Measurements from ENCODE around the gene COMMD1.
"Not testable (repeated sequence)": the region's sequence is repeated elsewhere in the genome, so short reads cannot be mapped to it uniquely, and the experiment has no call there.

COMMD1 gene

GRCh38 chr2:62140426-62141141, 235.1 kb downstream of the COMMD1 start:
- DNase-seq (ENCODE audit: low read depth in 2 of 2), result no peak

GRCh38 chr2:62141142-62141740, 235.8 kb downstream of the COMMD1 start:
- no peak for DNase-seq (ENCODE audit: low read depth in 2 of 2)

GRCh38 chr2:62142054-62142453, 236.6 kb downstream of the COMMD1 start:
- DNase-seq (ENCODE audit: low read depth in 2 of 2), result no peak

- DNase-seq (ENCODE audit: low read depth in 2 of 2), result no peak
Observed at GRCh38 chr2:62143696-62144095, 238.2 kb downstream of the COMMD1 start.

- no peak for DNase-seq (ENCODE audit: low read depth in 2 of 2)
Observed at GRCh38 chr2:62144689-62145477, 239.4 kb downstream of the COMMD1 start.

GRCh38 chr2:62145478-62146100, 240.1 kb downstream of the COMMD1 start:
- DNase-seq (ENCODE audit: low read depth in 2 of 2), result no peak

GRCh38 chr2:62146790-62147189, 241.3 kb downstream of the COMMD1 start:
- DNase-seq (ENCODE audit: low read depth in 2 of 2), result not testable (repeated sequence)

- DNase-seq (ENCODE audit: low read depth in 2 of 2), result no peak
Observed at GRCh38 chr2:62147610-62148301, 242.3 kb downstream of the COMMD1 start.

GRCh38 chr2:62149708-62150107, 244.2 kb downstream of the COMMD1 start:
- no peak for DNase-seq (ENCODE audit: low read depth in 2 of 2)

GRCh38 chr2:62150597-62151305, 245.3 kb downstream of the COMMD1 start:
- DNase-seq (ENCODE audit: low read depth in 2 of 2), result no peak

GRCh38 chr2:62151306-62151638, 245.8 kb downstream of the COMMD1 start:
- no peak for DNase-seq (ENCODE audit: low read depth in 2 of 2)

GRCh38 chr2:62152000-62152399, 246.5 kb downstream of the COMMD1 start:
- DNase-seq (ENCODE audit: low read depth in 2 of 2), result no peak

GRCh38 chr2:62156861-62157496, 251.5 kb downstream of the COMMD1 start:
- DNase-seq (ENCODE audit: low read depth in 2 of 2), result no peak

- DNase-seq (ENCODE audit: low read depth in 2 of 2), result no peak
Observed at GRCh38 chr2:62158444-62159121, 253.1 kb downstream of the COMMD1 start.

- DNase-seq (ENCODE audit: low read depth in 2 of 2), result not testable (repeated sequence)
Observed at GRCh38 chr2:62160691-62161090, 255.2 kb downstream of the COMMD1 start.

- DNase-seq (ENCODE audit: low read depth in 2 of 2), result no peak
Observed at GRCh38 chr2:62163106-62163831, 257.8 kb downstream of the COMMD1 start.

- DNase-seq (ENCODE audit: low read depth in 2 of 2), result no peak
Observed at GRCh38 chr2:62163834-62164233, 258.4 kb downstream of the COMMD1 start.

GRCh38 chr2:62175728-62176127, 270.3 kb downstream of the COMMD1 start:
- DNase-seq (ENCODE audit: low read depth in 2 of 2), result no peak

- DNase-seq (ENCODE audit: low read depth in 2 of 2), result no peak
Observed at GRCh38 chr2:62176801-62177200, 271.3 kb downstream of the COMMD1 start.

Measured in stimulated activated CD8-positive, alpha-beta memory T cell treated with anti-CD3 and anti-CD28 coated beads, Interleukin-15, amount 100 ng/mL, for 4 hours (primary cell).